ELF-1 (cell line): ENCODE results near the gene RNASE1.
"Not testable (repeated sequence)": the region's sequence is repeated elsewhere in the genome, so short reads cannot be mapped to it uniquely, and the experiment has no call there.

Experiments used
- DNase-seq: peaks from one replicate; pipeline ENCODE4 v3.0.0-alpha.2; 2016; ENCODE audit warnings: low read depth, low spot score

RNASE1 gene

DNA sequence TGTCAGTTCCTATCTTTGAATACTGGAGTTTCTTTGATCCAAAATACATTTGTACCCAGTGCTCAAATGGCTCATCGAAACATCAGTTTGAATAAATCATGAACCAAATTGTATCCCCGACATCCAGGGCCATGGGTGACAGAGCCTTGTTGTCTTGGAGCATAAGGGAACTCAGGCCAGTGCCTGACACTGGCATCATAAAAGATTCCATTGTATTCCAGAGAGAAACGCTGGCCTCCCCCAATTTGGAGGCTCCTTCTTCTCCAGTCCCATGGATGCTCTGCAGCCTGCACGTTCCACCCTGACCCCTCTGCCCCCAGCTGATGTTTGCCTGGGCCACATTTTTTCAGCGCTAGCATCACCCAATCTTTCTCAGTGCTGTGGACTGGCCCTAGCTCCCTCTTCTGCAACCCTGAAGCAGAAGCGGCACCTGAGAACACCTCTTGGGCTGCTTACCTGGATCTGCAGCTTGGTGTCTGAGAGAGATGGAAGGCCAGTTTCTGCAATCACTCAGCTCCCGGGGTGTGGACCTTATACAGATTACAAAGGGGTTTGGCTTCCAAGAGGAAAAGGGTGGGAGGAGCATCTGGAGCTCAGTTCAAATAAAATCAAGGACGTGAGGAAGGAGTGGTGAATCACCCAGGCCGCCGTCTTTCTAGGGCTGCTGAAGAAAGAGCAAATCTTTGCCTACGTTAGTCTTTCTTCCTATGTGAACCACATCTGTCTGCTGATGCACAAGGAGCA is at the start of gene RNASE1:
RNASE1 (minus strand) TSS at position 504 of the 744 bp plus-strand sequence. CDS start 776 bp downstream, outside the sequence.
- no peak for DNase-seq

DNA sequence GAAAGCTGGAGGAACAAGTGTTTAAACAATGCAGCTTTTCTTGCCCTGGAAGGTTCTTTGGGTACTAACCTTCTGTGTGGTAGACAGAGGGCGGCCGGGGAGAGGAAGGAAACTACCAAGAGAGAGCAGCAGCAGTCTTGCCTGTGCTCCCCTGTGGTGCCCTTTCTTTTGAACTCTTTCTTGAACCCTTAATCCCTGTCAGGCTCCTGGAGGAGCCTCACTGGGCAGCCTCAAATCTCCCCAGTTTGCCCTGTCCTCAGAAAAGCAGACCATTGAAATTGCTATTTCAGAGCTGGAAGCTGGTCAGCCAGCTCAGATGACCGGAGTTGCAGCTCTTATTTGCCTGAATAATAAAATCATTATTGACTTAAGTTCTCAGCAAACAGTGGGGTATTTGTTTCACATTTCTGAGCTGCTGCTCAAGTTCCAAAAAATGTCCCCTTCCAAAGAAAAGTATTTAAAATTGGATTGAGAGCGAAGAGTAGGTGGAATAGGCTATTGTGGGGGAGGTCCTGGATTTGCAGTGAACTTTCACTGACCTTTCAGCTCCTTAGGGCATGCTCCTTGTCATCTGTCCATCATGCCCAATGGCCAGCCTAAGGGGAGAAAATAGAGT is 46.4 kb upstream of the RNASE1 start:
- peak; percentile 53 for DNase-seq

- DNase-seq = no peak
These were observed 45.8 kb upstream of the RNASE1 start for GRCh38 chr14:20848316-20848954.

DNA sequence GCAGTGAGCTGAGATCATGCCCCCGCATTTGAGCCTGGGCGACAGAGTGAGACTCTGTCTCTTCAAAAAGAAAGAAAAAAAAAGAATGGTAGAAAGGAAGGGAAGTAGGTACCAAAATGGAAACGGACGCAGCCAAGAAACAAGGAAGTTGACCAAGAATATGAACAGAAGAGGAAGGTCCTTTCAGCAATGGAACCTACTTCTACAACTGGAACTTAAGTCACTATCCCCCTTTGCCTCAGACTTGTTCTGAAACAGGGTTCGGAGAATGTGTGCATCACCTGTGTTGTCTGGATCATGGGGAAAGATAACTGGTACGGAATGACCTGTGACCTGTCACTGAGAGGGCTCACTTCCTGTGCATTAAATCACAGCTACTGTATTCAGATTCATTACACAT is 43.9 kb upstream of the RNASE1 start:
- no peak for DNase-seq

DNA sequence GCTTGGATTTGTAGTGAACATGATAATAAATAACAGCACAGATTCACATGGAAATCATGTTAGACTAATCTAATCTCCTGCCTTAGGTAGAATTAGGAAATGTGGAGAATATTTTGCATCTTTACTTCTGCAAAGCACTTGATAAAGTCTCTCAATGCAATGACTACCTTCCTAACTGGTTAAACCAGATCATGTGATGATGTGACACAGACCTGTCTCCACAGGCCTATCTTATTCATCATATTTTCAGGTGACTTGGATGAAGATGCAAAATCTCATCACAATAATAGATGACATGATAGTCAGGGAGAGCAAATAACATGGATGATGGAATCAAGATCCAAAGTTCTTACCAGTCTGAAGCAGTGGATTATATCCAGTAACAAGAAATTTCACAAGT is 38.5 kb upstream of the RNASE1 start:
- DNase-seq = no peak

DNA sequence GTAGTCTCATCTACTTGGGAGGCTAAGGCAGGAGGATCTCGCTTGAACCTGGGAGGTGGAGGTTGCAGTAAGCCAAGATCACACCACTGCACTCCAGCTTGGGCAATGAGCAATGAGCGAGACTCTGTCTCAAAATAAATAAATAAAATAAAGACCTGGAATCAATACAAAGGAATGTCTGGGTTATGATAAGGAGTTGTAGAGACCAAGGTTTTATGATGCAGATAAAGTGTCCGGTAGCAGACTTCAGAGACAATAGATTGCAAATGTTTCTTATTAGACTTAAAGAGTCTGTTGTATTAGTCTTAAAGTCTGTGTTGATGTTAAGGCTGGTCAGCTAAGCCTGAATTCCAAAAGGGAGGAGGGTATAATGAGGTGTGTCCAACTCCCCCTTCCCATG is 35.2 kb upstream of the RNASE1 start:
- DNase-seq = no peak

DNA sequence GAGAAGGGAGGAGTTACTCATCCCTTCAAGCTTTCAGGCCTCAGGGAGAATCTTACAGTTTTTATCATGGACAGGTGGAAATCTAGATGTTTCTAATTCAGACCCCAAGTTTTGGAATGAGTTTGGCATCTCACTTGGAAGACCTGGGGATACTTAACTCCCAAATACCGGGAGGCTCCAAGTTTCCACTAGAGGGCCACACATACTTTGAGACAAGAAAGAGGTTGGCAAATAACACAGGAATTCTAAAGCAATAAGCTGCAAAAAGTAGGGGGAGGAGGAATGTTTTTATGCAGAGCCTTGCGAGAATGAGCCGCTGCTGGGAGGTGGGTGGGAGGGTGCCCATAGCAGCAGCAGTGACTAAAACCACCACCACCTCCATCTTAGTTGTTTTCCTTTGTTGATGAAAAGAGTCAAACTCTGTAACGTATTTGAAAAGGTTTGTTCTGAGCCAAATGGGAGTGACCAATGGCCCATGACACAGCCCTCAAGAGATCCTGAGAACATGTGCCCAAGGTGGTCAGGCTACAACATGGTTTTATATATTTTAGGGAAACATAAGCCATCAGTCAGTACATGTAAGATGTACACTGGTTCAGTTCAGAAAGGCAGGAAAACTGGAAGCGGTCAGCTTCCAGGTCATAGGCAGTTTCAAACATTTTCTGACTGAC is 34.2 kb upstream of the RNASE1 start:
- peak; percentile 36 for DNase-seq

GRCh38 chr14:20834899-20835298 is 32.3 kb upstream of the RNASE1 start:
- DNase-seq = no peak

DNA sequence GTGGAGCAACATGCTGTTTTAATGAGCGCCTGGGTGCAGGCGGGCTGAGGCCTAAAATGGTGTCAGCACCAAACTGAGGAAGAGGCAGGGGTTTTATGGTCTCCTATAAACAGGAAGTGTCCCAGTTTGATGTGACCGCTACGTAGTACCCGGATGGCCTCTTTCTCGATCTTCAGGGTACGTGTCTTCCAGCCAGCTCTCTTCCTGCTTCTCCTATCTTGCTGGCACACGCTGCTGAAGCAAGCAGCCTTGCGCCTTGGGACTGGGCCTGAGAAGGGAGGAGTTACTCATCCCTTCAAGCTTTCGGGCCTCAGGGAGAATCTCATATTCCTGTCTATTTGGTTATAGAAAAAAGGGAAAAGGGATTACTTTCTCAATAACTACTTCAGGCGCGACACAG is 28.2 kb upstream of the RNASE1 start:
- DNase-seq = no peak

GRCh38 chr14:20828024-20828694 is 25.5 kb upstream of the RNASE1 start:
- DNase-seq = peak; percentile 27

- DNase-seq = no peak
These were observed 24.7 kb upstream of the RNASE1 start for GRCh38 chr14:20827326-20827725.

DNA sequence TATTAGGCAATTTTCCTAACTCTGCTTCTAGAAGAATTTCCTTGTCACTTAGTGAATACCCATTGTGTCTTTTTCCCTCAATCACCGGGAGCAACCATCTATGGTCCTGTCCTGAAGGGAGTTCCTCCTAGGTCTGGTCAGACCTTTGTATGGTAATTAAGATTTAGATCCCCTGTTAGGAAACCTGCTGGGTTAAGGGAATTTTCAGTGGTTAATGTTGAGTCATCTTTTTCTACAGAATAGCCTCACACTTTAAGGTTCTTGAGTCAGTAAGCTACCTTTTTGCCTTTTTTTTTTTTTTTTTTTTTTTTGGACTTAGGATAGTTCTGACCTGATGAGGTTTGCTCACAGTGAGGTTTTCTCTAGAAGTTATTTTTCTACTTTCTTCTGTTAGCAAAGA is 24.0 kb upstream of the RNASE1 start:
- DNase-seq = not testable (repeated sequence)

DNA sequence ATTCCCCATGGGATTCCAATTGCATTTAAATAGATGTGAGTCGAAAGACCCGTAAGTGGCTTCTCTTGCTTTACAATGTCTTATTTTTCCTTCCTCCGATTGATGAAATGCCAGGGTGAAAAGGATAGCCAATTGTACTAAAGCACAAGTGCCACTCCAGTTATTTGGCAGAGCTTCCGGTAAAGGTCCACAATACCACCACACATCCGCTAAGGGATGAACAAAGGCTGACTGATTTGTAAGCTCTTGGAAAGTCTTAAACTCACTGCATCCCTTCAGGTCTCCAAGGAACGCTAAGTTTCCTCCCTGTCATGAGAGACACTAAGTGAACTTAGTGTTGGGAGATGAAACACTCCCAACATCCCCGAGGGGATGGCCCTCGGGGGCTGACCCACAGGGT is 21.2 kb upstream of the RNASE1 start:
- no peak for DNase-seq

- not testable (repeated sequence) for DNase-seq
These were observed 19.0 kb upstream of the RNASE1 start for GRCh38 chr14:20821521-20822108.

DNA sequence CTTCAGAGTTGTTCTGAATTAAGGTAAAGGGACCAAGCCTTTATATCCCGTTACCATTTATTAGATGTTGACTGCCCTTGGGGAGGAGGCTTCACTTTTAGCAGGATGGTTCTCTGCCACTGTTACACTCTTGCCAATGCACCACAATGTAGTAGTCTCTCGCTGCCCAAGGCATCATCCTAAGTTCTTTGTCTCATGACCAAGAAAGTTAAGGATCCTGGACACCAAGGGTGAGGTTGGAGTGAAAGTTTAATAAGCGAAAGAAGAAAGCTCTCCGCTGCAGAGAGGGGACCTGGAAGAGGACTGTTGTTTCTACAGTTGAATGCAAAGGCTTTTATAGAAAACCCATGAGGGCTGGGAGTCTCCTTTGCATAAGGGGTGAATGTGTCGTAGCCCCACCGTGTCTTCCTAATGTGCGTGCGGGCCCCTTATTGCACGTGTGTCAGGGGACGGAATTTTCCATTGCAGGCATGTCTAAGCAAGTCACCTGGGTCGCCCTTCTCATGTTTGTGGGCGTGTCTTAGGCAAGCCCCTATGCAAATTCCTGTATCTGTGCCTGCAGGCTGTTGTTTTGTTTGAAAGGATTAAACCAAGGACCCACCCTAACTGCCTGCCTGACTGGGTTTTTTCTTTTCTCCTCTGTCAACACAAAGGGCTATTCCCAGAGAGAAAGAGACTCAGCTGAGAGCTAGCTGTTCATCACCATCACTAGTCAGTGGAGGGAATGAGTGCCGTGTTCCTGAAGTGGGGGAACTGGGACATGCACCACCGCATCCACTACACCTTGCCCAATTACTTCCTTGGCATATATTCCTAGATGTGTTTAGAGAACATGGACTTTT is 17.6 kb upstream of the RNASE1 start:
- peak; percentile 88 for DNase-seq

DNA sequence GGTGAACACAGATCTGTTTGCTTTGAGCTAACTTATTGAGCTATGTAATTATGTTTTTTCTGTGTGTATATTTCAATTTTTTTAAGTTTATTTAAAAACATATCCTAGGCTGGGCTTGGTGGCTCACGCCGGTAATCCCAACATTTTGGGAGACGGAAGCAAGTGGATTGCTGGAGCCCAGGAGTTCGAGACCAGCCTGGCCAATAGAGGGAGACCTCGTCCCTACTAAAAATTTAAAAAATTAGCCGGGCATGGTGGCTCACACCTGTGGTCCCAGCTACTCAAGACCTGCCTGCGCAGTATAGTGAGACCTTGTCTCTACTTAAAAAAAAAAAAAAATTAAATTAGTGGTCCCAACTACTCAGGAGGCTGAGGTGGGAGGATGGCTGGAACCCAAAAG is 16.2 kb upstream of the RNASE1 start:
- DNase-seq = no peak

GRCh38 chr14:20815946-20816345 is 13.3 kb upstream of the RNASE1 start:
- not testable (repeated sequence) for DNase-seq

DNA sequence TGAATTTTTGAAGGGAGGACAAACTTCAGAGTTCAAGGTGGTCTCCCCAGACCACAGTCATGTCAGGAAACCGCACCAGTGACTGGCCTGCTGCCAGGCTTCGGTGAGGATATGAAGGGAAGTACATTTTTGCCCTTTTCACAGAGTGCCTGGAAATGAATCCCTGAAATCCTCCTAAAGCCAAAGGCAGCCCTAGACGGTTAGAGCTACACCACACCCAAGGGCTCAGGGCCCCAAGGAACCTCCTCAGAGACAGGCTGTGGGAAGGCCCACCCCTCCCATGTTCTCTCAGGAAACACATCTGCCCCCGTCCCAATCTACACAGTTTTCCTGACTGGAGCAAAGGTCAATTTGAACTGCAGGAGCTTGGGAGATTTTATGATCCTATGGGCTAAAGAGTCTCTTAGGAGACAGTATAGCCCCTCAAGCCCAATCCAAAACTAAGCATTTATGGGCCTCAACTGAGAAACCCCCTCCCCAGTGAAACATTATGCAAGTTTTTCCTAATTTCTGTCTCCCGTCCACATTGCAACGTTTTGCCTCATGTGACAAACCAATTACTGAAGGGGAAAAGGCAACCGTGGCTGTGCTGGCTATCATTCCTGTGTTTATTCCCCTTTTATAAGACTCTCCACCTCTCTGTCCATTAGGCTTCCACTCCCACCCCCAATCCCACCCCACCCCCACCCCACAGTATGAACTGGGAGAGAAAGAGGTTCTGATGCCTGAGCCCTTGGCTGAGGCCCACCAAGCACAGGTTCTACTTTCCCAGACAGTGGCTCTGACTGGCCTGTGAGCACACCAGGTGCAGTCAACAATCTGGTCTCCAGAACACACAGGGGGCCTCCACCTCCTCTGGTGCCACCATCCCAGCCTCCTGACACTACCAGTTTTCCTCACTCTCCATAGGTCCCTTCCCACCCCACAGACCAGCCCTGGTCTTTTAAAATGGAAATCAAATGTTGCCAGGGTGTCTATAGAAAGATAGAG is 9.6 kb upstream of the RNASE1 start:
- no peak for DNase-seq

DNA sequence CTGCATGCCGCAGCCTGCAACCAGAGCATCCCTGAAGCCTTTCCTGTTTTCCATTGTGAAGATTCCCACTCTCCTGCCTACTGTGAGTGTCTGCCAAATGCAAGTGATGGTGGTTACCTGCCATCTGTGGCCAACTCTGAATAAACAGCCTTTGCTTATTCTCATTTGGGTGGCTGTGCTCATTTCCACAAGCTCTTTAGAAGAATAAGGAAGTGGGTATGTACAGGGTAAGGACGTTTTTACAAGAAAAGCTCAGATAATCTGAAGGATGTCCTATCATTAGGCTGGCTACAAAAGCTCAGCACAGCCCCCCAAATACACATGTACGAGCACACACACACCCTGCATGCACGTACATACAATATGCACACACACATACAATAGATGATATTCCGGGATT is 7.3 kb upstream of the RNASE1 start:
- DNase-seq = no peak
